T-helper 1 cell treated with Interleukin-12 subunit alpha and Interleukin-12 subunit beta and Interleukin-4 antibody, amounts not matched to agents 30 ng/mL and 1 ng/mL, for 36 hours (primary cell): ENCODE results near the gene PAK6. TPM values are rescaled to one million over a fixed set of nuclear protein-coding genes. Genes with fewer than 3 reads are reported as not detected.

ENCODE experiments used
- total RNA-seq: library from RNA; stranded (reverse); gene quantifications from 2 replicates; pipeline ENCODE4 v1.2.3, GENCODE V29; 2022

The PAK6 gene
- total RNA-seq, 1 donor from 2014 or later = 0.22 TPM

Other genes with a start within 250 kb of the PAK6 start
- 152 and 154 TPM in 2 replicates for gene SRP14, start 199.9 kb upstream of the PAK6 start, total RNA-seq
- gene BMF, start 130.2 kb upstream of the PAK6 start, total RNA-seq = 9.6 and 12.4 TPM in 2 replicates
- 49.9 and 54.8 TPM in 2 replicates for gene BUB1B, start 78.0 kb upstream of the PAK6 start, total RNA-seq
- not detected in 2 replicates for gene ANKRD63, start 44.0 kb downstream of the PAK6 start, total RNA-seq
- 178 TPM in 2 replicates for gene PLCB2, start 68.9 kb downstream of the PAK6 start, total RNA-seq
- 11.6 and 12.0 TPM in 2 replicates for gene INAFM2, start 84.6 kb downstream of the PAK6 start, total RNA-seq
- 0.39 and 0.66 TPM in 2 replicates for gene CCDC9B, start 101.9 kb downstream of the PAK6 start, total RNA-seq
- gene PHGR1, start 112.0 kb downstream of the PAK6 start, total RNA-seq = not detected in 2 replicates
- gene DISP2, start 119.2 kb downstream of the PAK6 start, total RNA-seq = 0.22 and 1.0 TPM in 2 replicates
- gene KNSTRN, start 143.7 kb downstream of the PAK6 start, total RNA-seq = 38.0 and 42.7 TPM in 2 replicates
- gene IVD, start 166.7 kb downstream of the PAK6 start, total RNA-seq = 39.0 and 41.4 TPM in 2 replicates
- gene BAHD1, start 201.9 kb downstream of the PAK6 start, total RNA-seq = 25.4 and 27.3 TPM in 2 replicates
- 11.5 and 12.2 TPM in 2 replicates for gene CHST14, start 231.9 kb downstream of the PAK6 start, total RNA-seq